Measurements from ENCODE around the gene IQCK.

GRCh38 chr16:19859603-19860002, 141.5 kb downstream of the IQCK start:
- no peak for TF ChIP-seq CTCF (IDR thresholded peaks at IDR 0.05)
- no peak for TF ChIP-seq EP300 (IDR thresholded peaks at IDR 0.05)
- TF ChIP-seq POLR2A (IDR thresholded peaks at IDR 0.05) = no peak

All from upper lobe of left lung (tissue), 4 donors.